Thoracic aorta (tissue), 2 donors: Measurements from ENCODE around the gene CARS2. TPM values are rescaled to one million over a fixed set of nuclear protein-coding genes. Genes with fewer than 3 reads are reported as not detected.
"Not testable (repeated sequence)": the region's sequence is repeated elsewhere in the genome, so short reads cannot be mapped to it uniquely, and the experiment has no call there.

Experiments used
- ATAC-seq: fragments of 150-250 bp; one replicate; pipeline ENCODE4 v1.8.0; 2017; ENCODE audit warnings: low read depth; ENCODE audit not compliant: insufficient number of reproducible peaks, low FRiP score
- DNase-seq: peaks from one replicate; pipeline ENCODE4 v3.0.0-alpha.2; 2020; ENCODE audit warnings: low spot score
- H3K27ac ChIP-seq, 2 donors: fragments of 200-600 bp; sonication (generic); 1 replicate in 1 of 2; 2 replicates in 1 of 2; pipeline ENCODE4 v1.5.1; 2016; ENCODE audit warnings: mild to moderate bottlenecking in 2 of 2, moderate library complexity in 2 of 2
- H3K27me3 ChIP-seq: fragments of 200-600 bp; sonication (generic); replicated peaks from 2 replicates; pipeline ENCODE4 v1.6.0; 2016; ENCODE audit warnings: mild to moderate bottlenecking; ENCODE audit not compliant: insufficient read depth
- H3K36me3 ChIP-seq: fragments of 200-600 bp; sonication (generic); one replicate; pipeline ENCODE4 v1.5.1; 2016
- H3K4me1 ChIP-seq, 2 donors: fragments of 200-600 bp; sonication (generic); 1 replicate in 1 of 2; 2 replicates in 1 of 2; pipeline versions ENCODE4 v1.5.1 to v1.6.0; 2016; ENCODE audit warnings: low read depth in 2 of 2, mild to moderate bottlenecking in 1 of 2; ENCODE audit not compliant: control insufficient read depth in 1 of 2
- H3K4me3 ChIP-seq: fragments of 200-600 bp; sonication (generic); 2 replicates; pipeline ENCODE4 v1.5.1; 2016; ENCODE audit warnings: mild to moderate bottlenecking
- H3K9me3 ChIP-seq: fragments of 200-600 bp; sonication (generic); 2 replicates; pipeline ENCODE4 v1.5.1; 2016
- total RNA-seq, 2 donors: library from RNA; depleted of rRNA; stranded (reverse); fragments of >200 nt; gene quantifications; one replicate each; pipeline versions ENCODE4 v1.1.0 to v1.2.3, GENCODE V29; 2016
- TF ChIP-seq, protein P1 (sequence below): fragments of 200-600 bp; sonication (generic); IDR thresholded peaks from one replicate; pipeline ENCODE4 v1.5.1; 2019; ENCODE audit warnings: antibody characterized with exemption

The CARS2 gene
- total RNA-seq, 2 donors from 2014 or later = 45.9 to 70.4 TPM

DNA sequence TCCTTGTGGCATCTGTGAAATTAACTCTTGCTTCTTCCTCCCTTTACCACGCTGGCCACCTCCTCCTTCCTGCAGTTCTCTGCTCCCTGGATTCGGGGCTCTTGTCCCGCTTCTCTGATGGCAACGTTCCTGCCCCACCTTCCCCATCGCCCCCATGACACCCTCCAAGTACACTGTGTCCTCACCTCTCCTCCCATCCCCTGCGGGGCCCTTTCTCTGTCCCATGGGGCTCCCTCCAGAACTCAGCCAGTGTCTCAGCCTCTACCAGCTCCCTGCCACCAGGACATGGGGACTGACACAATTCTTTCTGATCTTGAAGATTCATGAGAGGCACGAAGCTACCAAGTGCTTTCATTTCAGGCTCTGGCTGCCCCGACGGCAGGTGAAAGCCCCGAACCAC, 9.1 kb downstream of the CARS2 start:
- Histone ChIP-seq H3K9me3 (no peaks in the 10 kb centered on the region), H3K4me3 (no peak overlapping the region), H3K4me1 (no peaks in the 10 kb centered on the region), H3K27ac (no peak overlapping the region), H3K27me3 (no peaks in the 10 kb centered on the region), H3K36me3 (peaks cover 44% of the 10 kb centered on the region)
- DNase-seq (no peak), ATAC-seq (no peak)
- TF ChIP-seq, protein P1, sequence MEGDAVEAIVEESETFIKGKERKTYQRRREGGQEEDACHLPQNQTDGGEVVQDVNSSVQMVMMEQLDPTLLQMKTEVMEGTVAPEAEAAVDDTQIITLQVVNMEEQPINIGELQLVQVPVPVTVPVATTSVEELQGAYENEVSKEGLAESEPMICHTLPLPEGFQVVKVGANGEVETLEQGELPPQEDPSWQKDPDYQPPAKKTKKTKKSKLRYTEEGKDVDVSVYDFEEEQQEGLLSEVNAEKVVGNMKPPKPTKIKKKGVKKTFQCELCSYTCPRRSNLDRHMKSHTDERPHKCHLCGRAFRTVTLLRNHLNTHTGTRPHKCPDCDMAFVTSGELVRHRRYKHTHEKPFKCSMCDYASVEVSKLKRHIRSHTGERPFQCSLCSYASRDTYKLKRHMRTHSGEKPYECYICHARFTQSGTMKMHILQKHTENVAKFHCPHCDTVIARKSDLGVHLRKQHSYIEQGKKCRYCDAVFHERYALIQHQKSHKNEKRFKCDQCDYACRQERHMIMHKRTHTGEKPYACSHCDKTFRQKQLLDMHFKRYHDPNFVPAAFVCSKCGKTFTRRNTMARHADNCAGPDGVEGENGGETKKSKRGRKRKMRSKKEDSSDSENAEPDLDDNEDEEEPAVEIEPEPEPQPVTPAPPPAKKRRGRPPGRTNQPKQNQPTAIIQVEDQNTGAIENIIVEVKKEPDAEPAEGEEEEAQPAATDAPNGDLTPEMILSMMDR = no peak

DNA sequence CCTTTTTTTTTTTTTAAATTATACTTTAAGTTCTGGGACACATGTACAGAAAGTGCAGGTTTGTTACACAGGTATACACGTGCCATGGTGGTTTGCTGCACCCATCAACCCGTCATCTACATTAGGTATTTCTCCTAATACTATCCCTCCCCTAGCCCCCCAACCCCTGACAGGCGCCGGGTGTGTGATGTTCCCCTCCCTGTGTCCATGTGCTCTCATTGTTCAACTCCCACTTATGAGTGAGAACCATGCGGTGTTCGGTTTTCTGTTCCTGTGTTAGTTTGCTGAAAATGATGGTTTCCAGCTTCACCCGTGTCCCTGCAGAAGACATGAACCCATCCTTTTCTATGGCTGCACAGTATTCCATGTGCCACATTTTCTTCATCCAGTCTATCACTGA, 10.1 kb downstream of the CARS2 start:
- H3K27me3 ChIP-seq, ATAC-seq, H3K27ac ChIP-seq, DNase-seq, H3K4me1 ChIP-seq, H3K9me3 ChIP-seq, H3K4me3 ChIP-seq: not testable (repeated sequence)
- H3K36me3 ChIP-seq = peaks cover 39% of the 10 kb centered on the region

DNA sequence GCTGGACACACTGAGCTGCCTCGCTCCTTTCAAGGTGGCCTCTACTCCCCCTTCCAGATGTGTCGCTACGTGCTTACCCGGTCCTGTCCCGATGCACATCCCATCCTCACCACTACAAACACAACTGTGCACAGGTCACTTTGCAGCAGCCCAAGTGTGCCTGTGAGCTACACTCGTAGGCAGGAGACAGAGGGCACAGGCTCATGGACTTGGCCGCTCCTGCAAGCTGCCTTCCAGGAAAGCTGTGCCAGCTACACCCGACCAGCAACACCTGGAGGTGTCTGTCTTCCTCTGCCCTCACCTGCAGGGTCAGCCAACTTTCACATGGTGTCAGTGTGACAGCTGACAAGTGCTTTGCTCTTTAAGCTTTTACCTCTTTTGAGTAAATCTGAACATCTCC, 15.4 kb downstream of the CARS2 start:
- ATAC-seq (no peak), DNase-seq (no peak)
- no peak overlapping the region for H3K27ac ChIP-seq
- H3K4me1 ChIP-seq = no peaks in the 10 kb centered on the region
- H3K9me3 ChIP-seq = no peaks in the 10 kb centered on the region
- no peaks in the 10 kb centered on the region for H3K27me3 ChIP-seq
- TF ChIP-seq, protein P1 = no peak
- H3K36me3 ChIP-seq = peaks cover 27% of the 10 kb centered on the region
- H3K4me3 ChIP-seq = no peak overlapping the region

- Histone ChIP-seq H3K4me1 (no peaks in the 10 kb centered on the region), H3K27ac (no peak overlapping the region), H3K27me3 (no peaks in the 10 kb centered on the region), H3K9me3 (no peaks in the 10 kb centered on the region), H3K4me3 (no peak overlapping the region), H3K36me3 (peaks cover 32% of the 10 kb centered on the region)
- ATAC-seq (no peak), DNase-seq (no peak)
- TF ChIP-seq, protein P1 = no peak
These were observed 16.2 kb downstream of the CARS2 start for GRCh38 chr13:110689711-110690110.

DNA sequence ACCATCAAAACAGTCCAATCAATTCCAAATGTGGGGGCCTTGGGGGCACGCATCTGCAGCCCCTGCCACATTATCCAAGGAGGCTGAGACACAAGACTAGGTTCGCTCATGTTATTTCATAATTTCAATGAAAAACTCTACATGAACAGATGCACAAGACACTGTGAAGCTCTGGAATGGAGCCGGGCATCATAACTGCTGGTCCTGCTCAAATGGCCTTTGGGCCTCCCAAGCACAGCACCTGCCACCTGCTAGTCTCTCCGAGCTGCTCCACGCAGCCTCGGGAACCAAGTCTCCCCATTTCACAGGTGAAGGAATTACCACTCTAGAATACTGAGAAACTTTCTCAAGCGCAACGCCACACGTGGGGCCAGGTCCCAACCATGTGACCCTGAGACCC, 16.9 kb downstream of the CARS2 start:
- ATAC-seq = no peak
- TF ChIP-seq, protein P1 = no peak
- DNase-seq = no peak
- H3K4me1 ChIP-seq = no peaks in the 10 kb centered on the region
- no peaks in the 10 kb centered on the region for H3K27me3 ChIP-seq
- no peak overlapping the region for H3K4me3 ChIP-seq
- H3K36me3 ChIP-seq = peaks cover 31% of the 10 kb centered on the region
- no peaks in the 10 kb centered on the region for H3K9me3 ChIP-seq
- no peak overlapping the region for H3K27ac ChIP-seq

DNA sequence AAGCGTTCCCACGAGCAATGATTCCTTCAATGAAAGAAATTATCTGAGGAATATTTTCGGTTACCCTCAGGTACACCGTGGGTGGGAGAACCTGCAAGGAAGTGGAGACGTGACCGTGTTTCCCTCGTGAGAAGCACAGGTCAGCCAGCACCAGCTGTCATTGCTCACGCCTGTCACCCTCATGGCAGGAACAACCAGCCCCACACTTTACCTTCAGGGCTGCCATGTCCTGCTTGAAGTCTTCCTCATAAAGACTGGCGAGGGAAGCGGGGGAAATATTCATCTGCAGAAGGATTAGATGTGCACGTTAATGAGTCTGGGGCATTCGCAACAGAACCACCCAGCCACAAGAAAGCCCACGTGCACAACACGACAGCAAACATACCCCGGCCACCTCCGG, 18.2 kb downstream of the CARS2 start:
- H3K4me1 ChIP-seq = no peaks in the 10 kb centered on the region
- no peak overlapping the region for H3K27ac ChIP-seq
- H3K36me3 ChIP-seq = peaks cover 29% of the 10 kb centered on the region
- ATAC-seq (no peak), DNase-seq (no peak)
- H3K4me3 ChIP-seq = no peak overlapping the region
- H3K9me3 ChIP-seq = no peaks in the 10 kb centered on the region
- no peaks in the 10 kb centered on the region for H3K27me3 ChIP-seq
- TF ChIP-seq, protein P1 = no peak
